CD14-positive monocyte (primary cell): ENCODE measurements around the gene GRID2. TPM values are rescaled to one million over a fixed set of nuclear protein-coding genes. Genes with fewer than 3 reads are reported as not detected.

Experiments used
- DNase-seq, 3 donors: peaks; one replicate each; pipeline ENCODE4 v3.0.0-alpha.2; 2011 to 2022
- H2AFZ ChIP-seq: 2 replicates; pipeline ENCODE4 v1.6.0; 2012; ENCODE audit warnings: mild to moderate bottlenecking, low read depth, low read length, inconsistent platforms; ENCODE audit not compliant: insufficient read depth, poor library complexity, severe bottlenecking
- H3K27ac ChIP-seq, 2 donors: 1 replicate in 1 of 2; 2 replicates in 1 of 2; pipeline ENCODE4 v1.5.1; 2012 to 2013; ENCODE audit warnings: low read length in 2 of 2, control low read depth in 1 of 2, inconsistent platforms in 1 of 2, low read depth in 1 of 2, mild to moderate bottlenecking in 1 of 2
- H3K27me3 ChIP-seq, 2 donors: one replicate each; pipeline versions ENCODE4 v1.6.0 to v1.6.1; 2011 to 2013; ENCODE audit warnings: low read length in 2 of 2; ENCODE audit not compliant: control insufficient read depth in 2 of 2, insufficient read depth in 2 of 2
- H3K36me3 ChIP-seq, 2 donors: replicated peaks in 1 of 2; 1 replicate in 1 of 2; 2 replicates in 1 of 2; pipeline versions ENCODE4 v1.5.1 to v1.6.1; 2012 to 2013; ENCODE audit warnings: low read length in 2 of 2, control low read depth in 1 of 2, inconsistent platforms in 1 of 2, mild to moderate bottlenecking in 1 of 2; ENCODE audit not compliant: insufficient read depth in 2 of 2, control insufficient read depth in 1 of 2
- H3K4me1 ChIP-seq, 2 donors: 1 replicate in 1 of 2; 2 replicates in 1 of 2; pipeline versions ENCODE4 v1.5.1 to v1.6.1; 2012 to 2013; ENCODE audit warnings: low read length in 2 of 2, control low read depth in 1 of 2, inconsistent platforms in 1 of 2, mild to moderate bottlenecking in 1 of 2, moderate library complexity in 1 of 2; ENCODE audit not compliant: insufficient read depth in 2 of 2, control insufficient read depth in 1 of 2
- H3K4me2 ChIP-seq: replicated peaks from 2 replicates; pipeline ENCODE3; 2012; ENCODE audit warnings: low read length, moderate library complexity, mild to moderate bottlenecking; ENCODE audit not compliant: poor library complexity, severe bottlenecking; ENCODE audit errors: extremely low read depth
- H3K4me3 ChIP-seq, 3 experiments: fragments of 200-600 bp in 1 of 3; sonication (generic) in 1 of 3; replicated peaks in 1 of 3; 1 replicate in 2 of 3; 2 replicates in 1 of 3; pipeline ENCODE4 v1.5.1; 2011 to 2013; ENCODE audit warnings: low read length in 3 of 3, mild to moderate bottlenecking in 3 of 3, control low read depth in 2 of 3, low read depth in 2 of 3, inconsistent platforms in 1 of 3, moderate library complexity in 1 of 3
- H3K79me2 ChIP-seq: 2 replicates; pipeline ENCODE4 v1.6.0; 2012; ENCODE audit warnings: mild to moderate bottlenecking, control low read depth, inconsistent platforms, low read length, moderate library complexity; ENCODE audit not compliant: insufficient read depth
- H3K9ac ChIP-seq: 2 replicates; pipeline ENCODE4 v1.6.0; 2017; ENCODE audit warnings: low read length, mild to moderate bottlenecking; ENCODE audit not compliant: insufficient read depth, poor library complexity, severe bottlenecking
- H3K9me3 ChIP-seq, 2 donors: replicated peaks in 1 of 2; 1 replicate in 1 of 2; 2 replicates in 1 of 2; pipeline versions ENCODE4 v1.5.1 to v1.6.1; 2012 to 2013; ENCODE audit warnings: low read length in 2 of 2, control low read depth in 1 of 2; ENCODE audit not compliant: control insufficient read depth in 1 of 2, insufficient read depth in 1 of 2
- H4K20me1 ChIP-seq: 2 replicates; pipeline ENCODE4 v1.6.0; 2012; ENCODE audit warnings: mild to moderate bottlenecking, low read length, control low read depth, moderate library complexity; ENCODE audit not compliant: insufficient read depth
- H3K27ac Mint-ChIP-seq, 7 donors: one replicate each; pipeline ENCODE4 v1.8.0; 2020; ENCODE audit warnings: mild to moderate bottlenecking in 7 of 7, mixed read lengths in 7 of 7, moderate library complexity in 6 of 7, inconsistent platforms in 2 of 7
- H3K27me3 Mint-ChIP-seq, 3 donors: one replicate each; pipeline ENCODE4 v1.8.0; 2021 to 2022; ENCODE audit warnings: low read depth in 3 of 3, mild to moderate bottlenecking in 3 of 3, mixed read lengths in 3 of 3, moderate library complexity in 3 of 3, inconsistent platforms in 1 of 3
- H3K36me3 Mint-ChIP-seq, 2 donors: one replicate each; pipeline ENCODE4 v1.8.0; 2020; ENCODE audit warnings: mixed read lengths in 2 of 2, inconsistent platforms in 1 of 2, mild to moderate bottlenecking in 1 of 2
- H3K4me1 Mint-ChIP-seq: one replicate; pipeline ENCODE4 v1.8.0; 2020; ENCODE audit warnings: mild to moderate bottlenecking, mixed read lengths
- H3K4me3 Mint-ChIP-seq, 2 donors: one replicate each; pipeline ENCODE4 v1.8.0; 2020; ENCODE audit warnings: mild to moderate bottlenecking in 2 of 2, mixed read lengths in 2 of 2, moderate library complexity in 1 of 2
- H3K9me3 Mint-ChIP-seq, 7 donors: one replicate each; pipeline ENCODE4 v1.8.0; 2020 to 2022; ENCODE audit warnings: mixed read lengths in 7 of 7, mild to moderate bottlenecking in 6 of 7, moderate library complexity in 6 of 7, inconsistent platforms in 2 of 7
- CTCF ChIP-seq: fragments of 200-600 bp; IDR thresholded peaks from one replicate; pipeline ENCODE4 v1.8.0; 2022; ENCODE audit warnings: antibody characterized with exemption, mild to moderate bottlenecking
- WGBS: methylation state at CpG from one replicate; pipeline ENCODE4 v1.1.5; 2013; ENCODE audit warnings: missing lambda C conversion rate; ENCODE audit not compliant: insufficient coverage; 5-methylcytosine and 5-hydroxymethylcytosine counted together
- intact Hi-C, 2 donors: fragments of 100-400 bp; cut with micrococcal nuclease; formaldehyde crosslinking; loops; one replicate each; pipeline versions ENCODE4 v1.15.0 to v1.15.1; 2023
- polyA plus RNA-seq, 3 donors: library from polyadenylated mRNA; depleted of rRNA in 1 of 3; unstranded in 2 of 3; stranded (reverse) in 1 of 3; fragments of 300-500 nt in 2 of 3; fragments of >200 nt in 1 of 3; fragmentation: Illumina TruSeq in 2 of 3; gene quantifications; 1 replicate in 2 of 3; 2 replicates in 1 of 3; pipeline ENCODE4 v1.2.3, GENCODE V29; 2012 to 2021

The GRID2 gene
- polyA plus RNA-seq, 3 donors = not detected

- Mint-ChIP-seq H3K4me1 (no peaks in the 10 kb centered on the region), H3K36me3 (no peaks in the 10 kb centered on the region), H3K27ac (no peak overlapping the region), H3K27me3 (no peaks in the 10 kb centered on the region), H3K4me3 (no peak overlapping the region), H3K9me3 (peaks cover 0 to 6% (median 0%) of the 10 kb centered on the region in 7 donors)
- H2AFZ ChIP-seq = no peak overlapping the region
- no peak for TF ChIP-seq CTCF
- intact Hi-C loops = no loop called here
- H3K4me2 ChIP-seq = no peak overlapping the region
- H3K9ac ChIP-seq = no peak overlapping the region
- no peaks in the 10 kb centered on the region for H4K20me1 ChIP-seq
- H3K4me1 ChIP-seq = no peaks in the 10 kb centered on the region
- no peaks in the 10 kb centered on the region for H3K36me3 ChIP-seq
- no peaks in the 10 kb centered on the region for H3K27me3 ChIP-seq
- H3K4me3 ChIP-seq = no peak overlapping the region
- no CpG with 5 or more reads among the region's 1 CpG for WGBS
- H3K9me3 ChIP-seq = no peaks in the 10 kb centered on the region
- H3K27ac ChIP-seq = no peak overlapping the region
- H3K79me2 ChIP-seq = no peaks in the 10 kb centered on the region
- DNase-seq = no peak
Measured at GRCh38 chr4:92968556-92968955, 664.8 kb downstream of the GRID2 start.

- no peak for DNase-seq
- Mint-ChIP-seq H3K27ac (no peak overlapping the region), H3K4me3 (no peak overlapping the region), H3K27me3 (no peaks in the 10 kb centered on the region), H3K4me1 (no peaks in the 10 kb centered on the region), H3K9me3 (peaks cover 0 to 6% (median 0%) of the 10 kb centered on the region in 7 donors), H3K36me3 (no peaks in the 10 kb centered on the region)
- Histone ChIP-seq H4K20me1 (no peaks in the 10 kb centered on the region), H3K9ac (no peak overlapping the region), H3K4me3 (no peak overlapping the region), H3K27ac (no peak overlapping the region), H3K79me2 (no peaks in the 10 kb centered on the region), H3K4me1 (no peaks in the 10 kb centered on the region), H3K27me3 (no peaks in the 10 kb centered on the region), H2AFZ (no peak overlapping the region), H3K4me2 (no peak overlapping the region), H3K9me3 (no peaks in the 10 kb centered on the region), H3K36me3 (no peaks in the 10 kb centered on the region)
- no CpG with 5 or more reads among the region's 1 CpG for WGBS
- TF ChIP-seq CTCF = no peak
- intact Hi-C loops = no loop called here
Measured at GRCh38 chr4:92968996-92969395, 665.2 kb downstream of the GRID2 start.
